HG02938 (cell line): ENCODE data around the gene PSMD14.

Experiments used
- ATAC-seq: cut with Tn5 transposase; IDR thresholded peaks from one replicate; pipeline ENCODE4 v1.9.1; 2021; ENCODE audit warnings: mild to moderate bottlenecking, moderate library complexity; ENCODE audit not compliant: unreplicated experiment

PSMD14 gene

GRCh38 chr2:161434118-161434517 is 125.9 kb downstream of the PSMD14 start:
- no peak for ATAC-seq

- no peak for ATAC-seq
Observed at GRCh38 chr2:161436411-161436810, 128.2 kb downstream of the PSMD14 start.

GRCh38 chr2:161438598-161438997 is 130.4 kb downstream of the PSMD14 start:
- ATAC-seq, result no peak

- no peak for ATAC-seq
Observed at GRCh38 chr2:161445097-161445496, 136.9 kb downstream of the PSMD14 start.

- no peak for ATAC-seq
Observed at GRCh38 chr2:161448431-161448830, 140.2 kb downstream of the PSMD14 start.
